Right lobe of liver (tissue), 4 donors: ENCODE measurements around the gene PSMB10.

Source experiments
- CTCF ChIP-seq, 4 donors: fragments of 200-600 bp in 3 of 4; fragments of 450-650 bp in 1 of 4; IDR thresholded peaks; one replicate each; pipeline versions ENCODE4 v1.5.1 to v1.8.0; 2016 to 2022; ENCODE audit warnings: antibody characterized with exemption in 4 of 4, mild to moderate bottlenecking in 2 of 4
- POLR2A ChIP-seq: fragments of 450-650 bp; IDR thresholded peaks from one replicate; pipeline ENCODE4 v1.6.1; 2017; ENCODE audit warnings: antibody characterized with exemption, mild to moderate bottlenecking
- donor health status: DM: no; HTN: no; CAD: no.
- donor health status: DM: no; HTN: no; CAD: no.
- donor health status: DM: no; HTN: yes; CAD: no.

- TF ChIP-seq CTCF (IDR thresholded peaks at IDR 0.05): no peak
- TF ChIP-seq POLR2A: no peak
These were observed 26.5 kb downstream of the PSMB10 start for GRCh38 chr16:67910158-67910557.
